Measurements from ENCODE around the gene PLCH2. TPM values are rescaled to one million over a fixed set of nuclear protein-coding genes. Genes with fewer than 3 reads are reported as not detected.

PLCH2 gene
- total RNA-seq, 1 donor from 2014 or later = 0.16 TPM

- Histone ChIP-seq H3K4me3 (no peak overlapping the region), H3K27ac (replicated peaks) (no peak overlapping the region), H3K9me3 (replicated peaks) (peaks cover 10% of the 10 kb centered on the region), H3K4me1 (no peaks in the 10 kb centered on the region), H3K36me3 (no peaks in the 10 kb centered on the region), H3K27me3 (ENCODE audit: low read depth) (peaks cover 89% of the 10 kb centered on the region)
- intact Hi-C loops (cut with micrococcal nuclease) = no loop called here
- no peak for DNase-seq
- no peak for TF ChIP-seq CTCF (IDR thresholded peaks at IDR 0.05; ENCODE audit: borderline replicate concordance)
These were observed 43.6 kb upstream of the PLCH2 start for GRCh38 chr1:2432441-2432844.

GRCh38 chr1:2433196-2433595 is 42.9 kb upstream of the PLCH2 start:
- no peaks in the 10 kb centered on the region for H3K4me1 ChIP-seq
- peaks cover 87% of the 10 kb centered on the region for H3K27me3 ChIP-seq (ENCODE audit: low read depth)
- H3K36me3 ChIP-seq = no peaks in the 10 kb centered on the region
- H3K4me3 ChIP-seq = no peak overlapping the region
- peaks cover 10% of the 10 kb centered on the region for H3K9me3 ChIP-seq (replicated peaks)
- no peak for DNase-seq
- no peak overlapping the region for H3K27ac ChIP-seq (replicated peaks)
- TF ChIP-seq CTCF (IDR thresholded peaks at IDR 0.05; ENCODE audit: borderline replicate concordance) = no peak
- intact Hi-C loops (cut with micrococcal nuclease) = no loop called here

- H3K9me3 ChIP-seq (replicated peaks) = peaks cover 10% of the 10 kb centered on the region
- H3K36me3 ChIP-seq = no peaks in the 10 kb centered on the region
- intact Hi-C loops (cut with micrococcal nuclease) = no loop called here
- no peak overlapping the region for H3K4me3 ChIP-seq
- H3K27ac ChIP-seq (replicated peaks) = no peak overlapping the region
- no peaks in the 10 kb centered on the region for H3K4me1 ChIP-seq
- no peak for DNase-seq
- H3K27me3 ChIP-seq (ENCODE audit: low read depth) = peaks cover 79% of the 10 kb centered on the region
- TF ChIP-seq CTCF (IDR thresholded peaks at IDR 0.05; ENCODE audit: borderline replicate concordance) = no peak
These were observed 42.0 kb upstream of the PLCH2 start for GRCh38 chr1:2433936-2434655.

GRCh38 chr1:2435091-2435490 is 41.0 kb upstream of the PLCH2 start:
- no peaks in the 10 kb centered on the region for H3K4me1 ChIP-seq
- H3K27me3 ChIP-seq (ENCODE audit: low read depth) = peaks cover 69% of the 10 kb centered on the region
- H3K36me3 ChIP-seq = no peaks in the 10 kb centered on the region
- H3K27ac ChIP-seq (replicated peaks) = no peak overlapping the region
- intact Hi-C loops (cut with micrococcal nuclease) = no loop called here
- H3K4me3 ChIP-seq = no peak overlapping the region
- TF ChIP-seq CTCF (IDR thresholded peaks at IDR 0.05; ENCODE audit: borderline replicate concordance) = no peak
- H3K9me3 ChIP-seq (replicated peaks) = peaks cover under 1% of the 10 kb centered on the region
- DNase-seq = no peak

GRCh38 chr1:2435746-2436355 is 40.2 kb upstream of the PLCH2 start:
- DNase-seq = no peak
- intact Hi-C loops (cut with micrococcal nuclease) = no loop called here
- no peaks in the 10 kb centered on the region for H3K4me1 ChIP-seq
- no peak overlapping the region for H3K4me3 ChIP-seq
- H3K27me3 ChIP-seq (ENCODE audit: low read depth) = peaks cover 63% of the 10 kb centered on the region
- TF ChIP-seq CTCF (IDR thresholded peaks at IDR 0.05; ENCODE audit: borderline replicate concordance) = no peak
- no peak overlapping the region for H3K27ac ChIP-seq (replicated peaks)
- H3K36me3 ChIP-seq = no peaks in the 10 kb centered on the region
- no peaks in the 10 kb centered on the region for H3K9me3 ChIP-seq (replicated peaks)

Data from left ventricle myocardium inferior (tissue), 1 donor.